ENCODE measurements around the gene GOLGA8J. TPM values are rescaled to one million over a fixed set of nuclear protein-coding genes. Genes with fewer than 3 reads are reported as not detected.
"Not testable (repeated sequence)": the region's sequence is repeated elsewhere in the genome, so short reads cannot be mapped to it uniquely, and the experiment has no call there.

Gene GOLGA8J
- total and polyA plus RNA-seq, 2 experiments from 2014 or later, result not detected

DNA sequence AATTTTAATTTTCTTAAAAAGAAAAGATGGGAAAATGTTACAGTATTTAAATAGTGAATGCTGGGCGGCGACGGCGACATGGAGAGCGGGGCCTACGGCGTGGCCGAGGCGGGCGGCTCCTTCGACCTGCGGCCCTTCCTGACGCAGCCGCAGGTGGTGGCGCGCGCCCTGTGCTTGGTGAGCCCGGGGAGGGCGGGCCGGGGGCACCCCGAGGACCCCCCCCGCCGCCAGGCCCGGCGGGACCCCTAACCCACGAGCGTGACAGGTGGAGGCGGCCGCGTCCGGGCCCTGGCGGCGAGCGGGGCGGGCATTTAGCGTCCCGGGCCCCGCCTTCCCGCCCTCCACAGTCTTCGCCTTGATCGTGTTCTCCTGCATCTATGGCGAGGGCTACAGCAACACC, 38.4 kb upstream of the GOLGA8J start:
- Mint-ChIP-seq H3K4me3 (no peak overlapping the region), H3K4me1 (peaks cover 5% of the 10 kb centered on the region; the same call in 2 of the 3 replicates), H3K27ac (no peak overlapping the region), H3K36me3 (ENCODE audit: low read depth) (no peaks in the 10 kb centered on the region), H3K9me3 (no peaks in the 10 kb centered on the region), H3K27me3 (ENCODE audit: insufficient read depth, low read depth, poor library complexity) (peaks cover 3% of the 10 kb centered on the region)
- H3K79me2 ChIP-seq (replicated peaks; ENCODE audit: insufficient read depth), result no peaks in the 10 kb centered on the region
- H3K4me3 ChIP-seq, result no peak overlapping the region
- no peak overlapping the region for H3K4me2 ChIP-seq
- H3K36me3 ChIP-seq (ENCODE audit: insufficient read depth), result no peaks in the 10 kb centered on the region
- no peak for ATAC-seq
- H3K4me1 ChIP-seq (ENCODE audit: insufficient read depth), result no peaks in the 10 kb centered on the region
- H3K27ac ChIP-seq (ENCODE audit: low read depth), result no peak overlapping the region
- no peaks in the 10 kb centered on the region; the same call in 1 of the 2 replicates for H3K9me2 ChIP-seq (ENCODE audit: insufficient read depth)
- DNase-seq (ENCODE audit: low spot score), result no peak
- H4K20me1 ChIP-seq (replicated peaks; ENCODE audit: insufficient read depth), result no peaks in the 10 kb centered on the region
- no peak for TF ChIP-seq JUNB (IDR thresholded peaks at IDR 0.05; ENCODE audit: unreplicated experiment)
- TF ChIP-seq, protein P1, sequence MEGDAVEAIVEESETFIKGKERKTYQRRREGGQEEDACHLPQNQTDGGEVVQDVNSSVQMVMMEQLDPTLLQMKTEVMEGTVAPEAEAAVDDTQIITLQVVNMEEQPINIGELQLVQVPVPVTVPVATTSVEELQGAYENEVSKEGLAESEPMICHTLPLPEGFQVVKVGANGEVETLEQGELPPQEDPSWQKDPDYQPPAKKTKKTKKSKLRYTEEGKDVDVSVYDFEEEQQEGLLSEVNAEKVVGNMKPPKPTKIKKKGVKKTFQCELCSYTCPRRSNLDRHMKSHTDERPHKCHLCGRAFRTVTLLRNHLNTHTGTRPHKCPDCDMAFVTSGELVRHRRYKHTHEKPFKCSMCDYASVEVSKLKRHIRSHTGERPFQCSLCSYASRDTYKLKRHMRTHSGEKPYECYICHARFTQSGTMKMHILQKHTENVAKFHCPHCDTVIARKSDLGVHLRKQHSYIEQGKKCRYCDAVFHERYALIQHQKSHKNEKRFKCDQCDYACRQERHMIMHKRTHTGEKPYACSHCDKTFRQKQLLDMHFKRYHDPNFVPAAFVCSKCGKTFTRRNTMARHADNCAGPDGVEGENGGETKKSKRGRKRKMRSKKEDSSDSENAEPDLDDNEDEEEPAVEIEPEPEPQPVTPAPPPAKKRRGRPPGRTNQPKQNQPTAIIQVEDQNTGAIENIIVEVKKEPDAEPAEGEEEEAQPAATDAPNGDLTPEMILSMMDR (conservative IDR thresholded peaks at IDR 0.05; ENCODE audit: low read depth in 2 of 2), result no peak
- TF ChIP-seq, protein P2, sequence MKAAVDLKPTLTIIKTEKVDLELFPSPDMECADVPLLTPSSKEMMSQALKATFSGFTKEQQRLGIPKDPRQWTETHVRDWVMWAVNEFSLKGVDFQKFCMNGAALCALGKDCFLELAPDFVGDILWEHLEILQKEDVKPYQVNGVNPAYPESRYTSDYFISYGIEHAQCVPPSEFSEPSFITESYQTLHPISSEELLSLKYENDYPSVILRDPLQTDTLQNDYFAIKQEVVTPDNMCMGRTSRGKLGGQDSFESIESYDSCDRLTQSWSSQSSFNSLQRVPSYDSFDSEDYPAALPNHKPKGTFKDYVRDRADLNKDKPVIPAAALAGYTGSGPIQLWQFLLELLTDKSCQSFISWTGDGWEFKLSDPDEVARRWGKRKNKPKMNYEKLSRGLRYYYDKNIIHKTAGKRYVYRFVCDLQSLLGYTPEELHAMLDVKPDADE (IDR thresholded peaks at IDR 0.05), result no peak
- TF ChIP-seq, protein P3, sequence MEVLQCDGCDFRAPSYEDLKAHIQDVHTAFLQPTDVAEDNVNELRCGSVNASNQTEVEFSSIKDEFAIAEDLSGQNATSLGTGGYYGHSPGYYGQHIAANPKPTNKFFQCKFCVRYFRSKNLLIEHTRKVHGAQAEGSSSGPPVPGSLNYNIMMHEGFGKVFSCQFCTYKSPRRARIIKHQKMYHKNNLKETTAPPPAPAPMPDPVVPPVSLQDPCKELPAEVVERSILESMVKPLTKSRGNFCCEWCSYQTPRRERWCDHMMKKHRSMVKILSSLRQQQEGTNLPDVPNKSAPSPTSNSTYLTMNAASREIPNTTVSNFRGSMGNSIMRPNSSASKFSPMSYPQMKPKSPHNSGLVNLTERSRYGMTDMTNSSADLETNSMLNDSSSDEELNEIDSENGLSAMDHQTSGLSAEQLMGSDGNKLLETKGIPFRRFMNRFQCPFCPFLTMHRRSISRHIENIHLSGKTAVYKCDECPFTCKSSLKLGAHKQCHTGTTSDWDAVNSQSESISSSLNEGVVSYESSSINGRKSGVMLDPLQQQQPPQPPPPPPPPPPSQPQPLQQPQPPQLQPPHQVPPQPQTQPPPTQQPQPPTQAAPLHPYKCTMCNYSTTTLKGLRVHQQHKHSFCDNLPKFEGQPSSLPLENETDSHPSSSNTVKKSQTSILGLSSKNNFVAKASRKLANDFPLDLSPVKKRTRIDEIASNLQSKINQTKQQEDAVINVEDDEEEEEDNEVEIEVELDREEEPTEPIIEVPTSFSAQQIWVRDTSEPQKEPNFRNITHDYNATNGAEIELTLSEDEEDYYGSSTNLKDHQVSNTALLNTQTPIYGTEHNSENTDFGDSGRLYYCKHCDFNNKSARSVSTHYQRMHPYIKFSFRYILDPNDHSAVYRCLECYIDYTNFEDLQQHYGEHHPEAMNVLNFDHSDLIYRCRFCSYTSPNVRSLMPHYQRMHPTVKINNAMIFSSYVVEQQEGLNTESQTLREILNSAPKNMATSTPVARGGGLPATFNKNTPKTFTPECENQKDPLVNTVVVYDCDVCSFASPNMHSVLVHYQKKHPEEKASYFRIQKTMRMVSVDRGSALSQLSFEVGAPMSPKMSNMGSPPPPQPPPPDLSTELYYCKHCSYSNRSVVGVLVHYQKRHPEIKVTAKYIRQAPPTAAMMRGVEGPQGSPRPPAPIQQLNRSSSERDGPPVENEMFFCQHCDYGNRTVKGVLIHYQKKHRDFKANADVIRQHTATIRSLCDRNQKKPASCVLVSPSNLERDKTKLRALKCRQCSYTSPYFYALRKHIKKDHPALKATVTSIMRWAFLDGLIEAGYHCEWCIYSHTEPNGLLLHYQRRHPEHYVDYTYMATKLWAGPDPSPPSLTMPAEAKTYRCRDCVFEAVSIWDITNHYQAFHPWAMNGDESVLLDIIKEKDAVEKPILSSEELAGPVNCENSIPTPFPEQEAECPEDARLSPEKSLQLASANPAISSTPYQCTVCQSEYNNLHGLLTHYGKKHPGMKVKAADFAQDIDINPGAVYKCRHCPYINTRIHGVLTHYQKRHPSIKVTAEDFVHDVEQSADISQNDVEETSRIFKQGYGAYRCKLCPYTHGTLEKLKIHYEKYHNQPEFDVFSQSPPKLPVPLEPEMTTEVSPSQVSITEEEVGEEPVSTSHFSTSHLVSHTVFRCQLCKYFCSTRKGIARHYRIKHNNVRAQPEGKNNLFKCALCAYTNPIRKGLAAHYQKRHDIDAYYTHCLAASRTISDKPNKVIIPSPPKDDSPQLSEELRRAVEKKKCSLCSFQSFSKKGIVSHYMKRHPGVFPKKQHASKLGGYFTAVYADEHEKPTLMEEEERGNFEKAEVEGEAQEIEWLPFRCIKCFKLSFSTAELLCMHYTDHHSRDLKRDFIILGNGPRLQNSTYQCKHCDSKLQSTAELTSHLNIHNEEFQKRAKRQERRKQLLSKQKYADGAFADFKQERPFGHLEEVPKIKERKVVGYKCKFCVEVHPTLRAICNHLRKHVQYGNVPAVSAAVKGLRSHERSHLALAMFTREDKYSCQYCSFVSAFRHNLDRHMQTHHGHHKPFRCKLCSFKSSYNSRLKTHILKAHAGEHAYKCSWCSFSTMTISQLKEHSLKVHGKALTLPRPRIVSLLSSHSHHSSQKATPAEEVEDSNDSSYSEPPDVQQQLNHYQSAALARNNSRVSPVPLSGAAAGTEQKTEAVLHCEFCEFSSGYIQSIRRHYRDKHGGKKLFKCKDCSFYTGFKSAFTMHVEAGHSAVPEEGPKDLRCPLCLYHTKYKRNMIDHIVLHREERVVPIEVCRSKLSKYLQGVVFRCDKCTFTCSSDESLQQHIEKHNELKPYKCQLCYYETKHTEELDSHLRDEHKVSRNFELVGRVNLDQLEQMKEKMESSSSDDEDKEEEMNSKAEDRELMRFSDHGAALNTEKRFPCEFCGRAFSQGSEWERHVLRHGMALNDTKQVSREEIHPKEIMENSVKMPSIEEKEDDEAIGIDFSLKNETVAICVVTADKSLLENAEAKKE (CRISPR knock-in tag; IDR thresholded peaks at IDR 0.05), result no peak
- no peak overlapping the region for H2AFZ ChIP-seq
- no peaks in the 10 kb centered on the region for H3F3A ChIP-seq (replicated peaks; ENCODE audit: low read depth)
- no peaks in the 10 kb centered on the region for H3K27me3 ChIP-seq (ENCODE audit: insufficient read depth)

DNA sequence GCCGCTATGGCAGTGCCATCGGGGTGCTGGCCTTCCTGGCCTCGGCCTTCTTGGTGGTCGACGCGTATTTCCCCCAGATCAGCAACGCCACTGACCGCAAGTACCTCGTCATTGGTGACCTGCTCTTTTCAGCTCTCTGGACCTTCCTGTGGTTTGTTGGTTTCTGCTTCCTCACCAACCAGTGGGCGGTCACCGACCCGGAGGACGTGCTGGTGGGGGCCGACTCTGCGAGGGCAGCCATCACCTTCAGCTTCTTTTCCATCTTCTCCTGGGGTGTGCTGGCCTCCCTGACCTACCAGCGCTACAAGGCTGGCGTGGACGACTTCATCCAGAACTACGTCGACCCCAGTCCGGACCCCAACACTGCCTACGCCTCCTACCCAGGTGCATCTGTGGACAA, 37.9 kb upstream of the GOLGA8J start:
- H2AFZ ChIP-seq; ATAC-seq; H3K4me3 Mint-ChIP-seq; H3K27ac ChIP-seq (ENCODE audit: low read depth); H3K9me3 Mint-ChIP-seq; H3K36me3 Mint-ChIP-seq (ENCODE audit: low read depth); H3K4me1 ChIP-seq (ENCODE audit: insufficient read depth); DNase-seq (ENCODE audit: low spot score); H3K79me2 ChIP-seq (replicated peaks; ENCODE audit: insufficient read depth); H3K4me1 Mint-ChIP-seq; H3K27me3 ChIP-seq (ENCODE audit: insufficient read depth); H3K4me2 ChIP-seq; H3K4me3 ChIP-seq; H3K9me2 ChIP-seq (ENCODE audit: insufficient read depth); H3K36me3 ChIP-seq (ENCODE audit: insufficient read depth); H3F3A ChIP-seq (replicated peaks; ENCODE audit: low read depth); H3K27me3 Mint-ChIP-seq (ENCODE audit: insufficient read depth, low read depth, poor library complexity); H4K20me1 ChIP-seq (replicated peaks; ENCODE audit: insufficient read depth); H3K27ac Mint-ChIP-seq: not testable (repeated sequence)

DNA sequence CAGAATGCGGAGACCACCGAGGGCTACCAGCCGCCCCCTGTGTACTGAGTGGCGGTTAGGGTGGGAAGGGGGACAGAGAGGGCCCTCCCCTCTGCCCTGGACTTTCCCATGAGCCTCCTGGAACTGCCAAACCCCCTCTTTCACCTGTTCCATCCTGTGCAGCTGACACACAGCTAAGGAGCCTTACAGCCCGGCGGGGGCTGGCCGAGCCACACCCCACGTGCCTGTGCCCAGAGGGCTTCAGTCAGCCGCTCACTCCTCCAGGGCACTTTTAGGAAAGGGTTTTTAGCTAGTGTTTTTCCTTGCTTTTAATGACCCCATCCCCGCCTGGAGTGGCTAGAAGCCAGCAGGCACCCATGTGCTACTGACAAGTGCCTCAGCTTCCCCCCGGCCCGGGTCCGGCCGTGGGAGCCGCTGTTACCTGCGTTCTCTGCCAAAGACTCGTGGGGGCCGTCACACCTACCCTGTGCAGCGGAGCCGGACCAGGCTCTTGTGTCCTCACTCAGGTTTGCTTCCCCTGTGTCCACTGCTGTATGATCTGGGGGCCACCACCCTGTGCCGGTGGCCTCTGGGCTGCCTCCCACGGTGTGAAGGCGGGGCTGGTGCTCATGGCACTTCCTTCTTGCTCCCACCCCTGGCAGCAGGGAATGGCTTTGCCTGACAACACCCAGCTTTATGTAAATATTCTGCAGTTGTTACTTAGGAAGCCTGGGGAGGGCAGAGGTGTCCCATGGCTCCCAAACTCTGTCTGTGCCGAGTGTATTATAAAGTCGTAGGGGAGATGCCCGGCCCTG, 37.3 kb upstream of the GOLGA8J start:
- H3K36me3 ChIP-seq (ENCODE audit: insufficient read depth); H3K4me1 Mint-ChIP-seq; H3K27ac ChIP-seq (ENCODE audit: low read depth); H3K9me3 Mint-ChIP-seq; H3K4me2 ChIP-seq; H3K36me3 Mint-ChIP-seq (ENCODE audit: low read depth); H3K4me3 Mint-ChIP-seq; H3K79me2 ChIP-seq (replicated peaks; ENCODE audit: insufficient read depth); H3K27ac Mint-ChIP-seq; H3K9me2 ChIP-seq (ENCODE audit: insufficient read depth); H4K20me1 ChIP-seq (replicated peaks; ENCODE audit: insufficient read depth); H3K27me3 Mint-ChIP-seq (ENCODE audit: insufficient read depth, low read depth, poor library complexity); H3K27me3 ChIP-seq (ENCODE audit: insufficient read depth); H3K4me1 ChIP-seq (ENCODE audit: insufficient read depth); H3F3A ChIP-seq (replicated peaks; ENCODE audit: low read depth); H3K4me3 ChIP-seq; H2AFZ ChIP-seq: not testable (repeated sequence)
- peak; percentile 89 for ATAC-seq
- peak; percentile 15 for DNase-seq (ENCODE audit: low spot score)
